Ishikawa (cell line): Measurements from ENCODE around the gene SMARCE1.

Experiments used
- CEBPB ChIP-seq: IDR thresholded peaks from 2 replicates; pipeline ENCODE4 v1.6.1; 2012
- CREB1 ChIP-seq: IDR thresholded peaks from 2 replicates; pipeline ENCODE4 v1.6.1; 2012; ENCODE audit warnings: low read depth
- EGR1 ChIP-seq: IDR thresholded peaks from 2 replicates; pipeline ENCODE4 v1.6.1; 2012
- EP300 ChIP-seq: IDR thresholded peaks from 2 replicates; pipeline ENCODE4 v1.6.1; 2012; ENCODE audit warnings: borderline replicate concordance
- FOXM1 ChIP-seq: IDR thresholded peaks from 2 replicates; pipeline ENCODE4 v1.6.1; 2012; ENCODE audit warnings: low read depth, borderline replicate concordance
- NFIC ChIP-seq: IDR thresholded peaks from 2 replicates; pipeline ENCODE4 v1.6.1; 2012
- RAD21 ChIP-seq: IDR thresholded peaks from 2 replicates; pipeline ENCODE4 v1.6.1; 2012; ENCODE audit warnings: low read depth
- REST ChIP-seq: IDR thresholded peaks from 2 replicates; pipeline ENCODE4 v1.6.1; 2012; ENCODE audit warnings: low read depth, mild to moderate bottlenecking
- TAF1 ChIP-seq: IDR thresholded peaks from 2 replicates; pipeline ENCODE4 v1.6.1; 2012; ENCODE audit warnings: low read depth, mild to moderate bottlenecking
- TCF12 ChIP-seq: IDR thresholded peaks from 2 replicates; pipeline ENCODE4 v1.6.1; 2012; ENCODE audit warnings: low read depth
- TEAD4 ChIP-seq: IDR thresholded peaks from 2 replicates; pipeline ENCODE4 v1.6.1; 2012
- YY1 ChIP-seq: IDR thresholded peaks from 2 replicates; pipeline ENCODE4 v1.6.1; 2012; ENCODE audit warnings: low read depth
- ZBTB7A ChIP-seq: IDR thresholded peaks from 2 replicates; pipeline ENCODE4 v1.6.1; 2012; ENCODE audit warnings: low read depth
- TF ChIP-seq, protein P1 (sequence below): IDR thresholded peaks from 2 replicates; pipeline ENCODE4 v1.6.1; 2012
- TF ChIP-seq, protein P2 (sequence below): IDR thresholded peaks from 2 replicates; pipeline ENCODE4 v1.6.1; 2012

The SMARCE1 gene

GRCh38 chr17:40647624-40648383 lies at the start of gene SMARCE1:
Gene SMARCE1 (minus strand): TSS chr17:40647818. CDS start chr17:40645802, 2,016 bp downstream.
- TF ChIP-seq CREB1 (no peak), TCF12 (peak; percentile 30; the same call in 1 of the 2 replicates), EP300 (peak; percentile 60; the same call in 1 of the 2 replicates), FOXM1 (no peak), TAF1 (peak; percentile 84), YY1 (0 out of 2 replicates have a peak, but pooled peaks have one; percentile 13)
- TF ChIP-seq, protein P1, sequence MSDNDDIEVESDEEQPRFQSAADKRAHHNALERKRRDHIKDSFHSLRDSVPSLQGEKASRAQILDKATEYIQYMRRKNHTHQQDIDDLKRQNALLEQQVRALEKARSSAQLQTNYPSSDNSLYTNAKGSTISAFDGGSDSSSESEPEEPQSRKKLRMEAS: peak; percentile 72; the same call in 1 of the 2 replicates

DNA sequence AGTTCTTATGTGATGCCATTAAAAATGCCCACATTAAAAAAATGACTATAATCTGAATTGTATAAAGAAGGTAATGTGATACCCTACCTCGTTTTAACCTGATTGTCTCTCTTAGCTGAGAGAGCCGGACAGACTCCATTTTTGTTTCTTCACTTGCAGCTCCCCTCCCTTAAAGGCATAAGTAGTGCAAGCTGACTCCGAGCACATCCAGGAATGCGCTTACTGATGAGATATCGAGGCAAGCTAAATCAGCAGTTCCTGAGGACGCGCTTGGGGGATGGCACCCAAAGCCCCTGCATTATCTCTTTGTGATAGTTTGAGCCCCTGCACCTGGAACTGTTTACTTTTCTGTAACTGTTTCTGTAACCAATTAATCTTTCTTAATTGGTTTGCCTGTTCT lies 49.7 kb upstream of the SMARCE1 start:
- no peak for TF ChIP-seq TAF1
- TF ChIP-seq FOXM1: no peak
- no peak for TF ChIP-seq EP300
- TF ChIP-seq, protein P1: no peak
- TF ChIP-seq ZBTB7A: no peak
- no peak for TF ChIP-seq CEBPB
- no peak for TF ChIP-seq YY1
- no peak for TF ChIP-seq TCF12
- TF ChIP-seq, protein P2, sequence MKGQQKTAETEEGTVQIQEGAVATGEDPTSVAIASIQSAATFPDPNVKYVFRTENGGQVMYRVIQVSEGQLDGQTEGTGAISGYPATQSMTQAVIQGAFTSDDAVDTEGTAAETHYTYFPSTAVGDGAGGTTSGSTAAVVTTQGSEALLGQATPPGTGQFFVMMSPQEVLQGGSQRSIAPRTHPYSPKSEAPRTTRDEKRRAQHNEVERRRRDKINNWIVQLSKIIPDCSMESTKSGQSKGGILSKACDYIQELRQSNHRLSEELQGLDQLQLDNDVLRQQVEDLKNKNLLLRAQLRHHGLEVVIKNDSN: no peak
- TF ChIP-seq RAD21: no peak
- no peak for TF ChIP-seq REST
- no peak for TF ChIP-seq NFIC
- TF ChIP-seq TEAD4: no peak
- TF ChIP-seq CREB1: no peak
- no peak for TF ChIP-seq EGR1

GRCh38 chr17:40696651-40697072 lies 49.0 kb upstream of the SMARCE1 start:
- TF ChIP-seq CEBPB (no peak), TAF1 (no peak), CREB1 (no peak), EGR1 (no peak), REST (no peak), ZBTB7A (no peak), EP300 (no peak), FOXM1 (no peak), TEAD4 (no peak), TCF12 (no peak)
- TF ChIP-seq, protein P1: no peak
- TF ChIP-seq, protein P2: no peak

- TF ChIP-seq CEBPB (no peak), NFIC (no peak), RAD21 (no peak), REST (no peak), FOXM1 (no peak), TCF12 (no peak), TEAD4 (no peak), YY1 (no peak), TAF1 (no peak), CREB1 (no peak)
- TF ChIP-seq, protein P1: no peak
These were observed 48.4 kb upstream of the SMARCE1 start for GRCh38 chr17:40695874-40696472.
